ENCODE results near the gene CHGA.
A peak's percentile ranks its signal among the peaks of the same experiment; 100 is the strongest.

The CHGA gene

GRCh38 chr14:92922883-92923743 is at the start of gene CHGA:
Gene CHGA (plus strand): TSS chr14:92923150. CDS start chr14:92923360, 210 bp downstream.
- DNase-seq (ENCODE audit: low read depth): peak; percentile 33

GRCh38 chr14:92874962-92875661 is 47.8 kb upstream of the CHGA start:
- no peak for DNase-seq (ENCODE audit: low read depth)

GRCh38 chr14:92877757-92878431 is 45.1 kb upstream of the CHGA start:
- DNase-seq (ENCODE audit: low read depth): no peak

GRCh38 chr14:92880351-92880750 is 42.6 kb upstream of the CHGA start:
- no peak for DNase-seq (ENCODE audit: low read depth)

- no peak for DNase-seq (ENCODE audit: low read depth)
Observed at GRCh38 chr14:92880851-92881250, 42.1 kb upstream of the CHGA start.

GRCh38 chr14:92883066-92883465 is 39.9 kb upstream of the CHGA start:
- DNase-seq (ENCODE audit: low read depth): no peak

- DNase-seq (ENCODE audit: low read depth): no peak
Observed at GRCh38 chr14:92884410-92884809, 38.5 kb upstream of the CHGA start.

- DNase-seq (ENCODE audit: low read depth): no peak
Observed at GRCh38 chr14:92885279-92886061, 37.5 kb upstream of the CHGA start.

- no peak for DNase-seq (ENCODE audit: low read depth)
Observed at GRCh38 chr14:92886337-92886736, 36.6 kb upstream of the CHGA start.

GRCh38 chr14:92887157-92887556 is 35.8 kb upstream of the CHGA start:
- DNase-seq (ENCODE audit: low read depth): no peak

- DNase-seq (ENCODE audit: low read depth): no peak
Observed at GRCh38 chr14:92888896-92889295, 34.1 kb upstream of the CHGA start.

- no peak for DNase-seq (ENCODE audit: low read depth)
Observed at GRCh38 chr14:92890830-92891588, 31.9 kb upstream of the CHGA start.

GRCh38 chr14:92892589-92892988 is 30.4 kb upstream of the CHGA start:
- no peak for DNase-seq (ENCODE audit: low read depth)

GRCh38 chr14:92895352-92895878 is 27.5 kb upstream of the CHGA start:
- no peak for DNase-seq (ENCODE audit: low read depth)

- no peak for DNase-seq (ENCODE audit: low read depth)
Observed at GRCh38 chr14:92897922-92898565, 24.9 kb upstream of the CHGA start.

GRCh38 chr14:92898566-92899131 is 24.3 kb upstream of the CHGA start:
- no peak for DNase-seq (ENCODE audit: low read depth)

GRCh38 chr14:92900660-92901059 is 22.3 kb upstream of the CHGA start:
- no peak for DNase-seq (ENCODE audit: low read depth)

GRCh38 chr14:92902191-92902590 is 20.8 kb upstream of the CHGA start:
- no peak for DNase-seq (ENCODE audit: low read depth)

- DNase-seq (ENCODE audit: low read depth): no peak
Observed at GRCh38 chr14:92902726-92903125, 20.2 kb upstream of the CHGA start.

GRCh38 chr14:92903359-92903758 is 19.6 kb upstream of the CHGA start:
- no peak for DNase-seq (ENCODE audit: low read depth)
